Smooth muscle cell (in vitro differentiated cells): ENCODE data around the gene MYBPH. TPM values are rescaled to one million over a fixed set of nuclear protein-coding genes. Genes with fewer than 3 reads are reported as not detected.

Experiments
- DNase-seq: peaks from one replicate; lab custom pipeline; 2025; ENCODE audit not compliant: unreplicated experiment; lab: John Stamatoyannopoulos, UW
- H2AFZ ChIP-seq: fragments of 200-600 bp; sonication (generic); 2 replicates; pipeline ENCODE4 v1.6.0; 2016; ENCODE audit warnings: antibody characterized with exemption, low read depth, mild to moderate bottlenecking
- H3F3A ChIP-seq: fragments of 200-600 bp; sonication (generic); 2 replicates; pipeline ENCODE4 v1.6.0; 2017; ENCODE audit warnings: antibody characterized with exemption, low read depth
- H3K27ac ChIP-seq: fragments of 200-600 bp; sonication (generic); 2 replicates; pipeline ENCODE4 v1.5.1; 2016; ENCODE audit warnings: low read depth, mild to moderate bottlenecking
- H3K27me3 ChIP-seq: fragments of 200-600 bp; sonication (generic); 2 replicates; pipeline ENCODE4 v1.6.1; 2016; ENCODE audit warnings: low read depth, mild to moderate bottlenecking
- H3K36me3 ChIP-seq: fragments of 200-600 bp; sonication (generic); 2 replicates; pipeline ENCODE4 v1.5.1; 2016; ENCODE audit warnings: low read depth
- H3K4me1 ChIP-seq: fragments of 200-600 bp; sonication (generic); 2 replicates; pipeline ENCODE4 v1.5.1; 2016; ENCODE audit warnings: low read depth
- H3K4me2 ChIP-seq: fragments of 200-600 bp; sonication (generic); 2 replicates; pipeline ENCODE4 v1.6.0; 2016; ENCODE audit warnings: mild to moderate bottlenecking
- H3K4me3 ChIP-seq: fragments of 200-600 bp; sonication (generic); 2 replicates; pipeline ENCODE4 v1.5.1; 2016; ENCODE audit warnings: mild to moderate bottlenecking
- H3K79me2 ChIP-seq: fragments of 200-600 bp; sonication (generic); 2 replicates; pipeline ENCODE4 v1.6.0; 2016; ENCODE audit warnings: low read depth, mild to moderate bottlenecking
- H3K9ac ChIP-seq: fragments of 200-600 bp; sonication (generic); 2 replicates; pipeline ENCODE4 v1.6.0; 2016; ENCODE audit warnings: low read depth
- H3K9me3 ChIP-seq: fragments of 200-600 bp; sonication (generic); replicated peaks from 2 replicates; pipeline ENCODE4 v1.5.1; 2016; ENCODE audit warnings: low read depth
- H4K20me1 ChIP-seq: fragments of 200-600 bp; sonication (generic); 2 replicates; pipeline ENCODE4 v1.6.0; 2016; ENCODE audit warnings: low read depth
- CTCF ChIP-seq: fragments of 200-600 bp; sonication (generic); IDR thresholded peaks from 2 replicates; pipeline ENCODE4 v1.5.1; 2017; ENCODE audit warnings: borderline replicate concordance, mild to moderate bottlenecking, antibody characterized with exemption; ENCODE audit not compliant: insufficient read depth, poor library complexity, severe bottlenecking
- WGBS: methylation state at CpG from one replicate; pipeline ENCODE4 v1.1.7; 2016; ENCODE audit warnings: low lambda C conversion rate; 5-methylcytosine and 5-hydroxymethylcytosine counted together
- polyA plus RNA-seq: library from polyadenylated mRNA; unstranded; fragments of >200 nt; fragmentation: Nextera tagmentation; extraction: Ambion mirVana; gene quantifications from 2 replicates; pipeline ENCODE4 v1.2.1, GENCODE V29; 2016
- total RNA-seq: library from RNA; depleted of rRNA; stranded (reverse); fragments of >200 nt; gene quantifications from 2 replicates; pipeline ENCODE4 v1.2.3, GENCODE V29; 2014

The MYBPH gene
- total and polyA plus RNA-seq, 2 experiments from 2014 or later = 0.67 to 1.7 TPM

DNA sequence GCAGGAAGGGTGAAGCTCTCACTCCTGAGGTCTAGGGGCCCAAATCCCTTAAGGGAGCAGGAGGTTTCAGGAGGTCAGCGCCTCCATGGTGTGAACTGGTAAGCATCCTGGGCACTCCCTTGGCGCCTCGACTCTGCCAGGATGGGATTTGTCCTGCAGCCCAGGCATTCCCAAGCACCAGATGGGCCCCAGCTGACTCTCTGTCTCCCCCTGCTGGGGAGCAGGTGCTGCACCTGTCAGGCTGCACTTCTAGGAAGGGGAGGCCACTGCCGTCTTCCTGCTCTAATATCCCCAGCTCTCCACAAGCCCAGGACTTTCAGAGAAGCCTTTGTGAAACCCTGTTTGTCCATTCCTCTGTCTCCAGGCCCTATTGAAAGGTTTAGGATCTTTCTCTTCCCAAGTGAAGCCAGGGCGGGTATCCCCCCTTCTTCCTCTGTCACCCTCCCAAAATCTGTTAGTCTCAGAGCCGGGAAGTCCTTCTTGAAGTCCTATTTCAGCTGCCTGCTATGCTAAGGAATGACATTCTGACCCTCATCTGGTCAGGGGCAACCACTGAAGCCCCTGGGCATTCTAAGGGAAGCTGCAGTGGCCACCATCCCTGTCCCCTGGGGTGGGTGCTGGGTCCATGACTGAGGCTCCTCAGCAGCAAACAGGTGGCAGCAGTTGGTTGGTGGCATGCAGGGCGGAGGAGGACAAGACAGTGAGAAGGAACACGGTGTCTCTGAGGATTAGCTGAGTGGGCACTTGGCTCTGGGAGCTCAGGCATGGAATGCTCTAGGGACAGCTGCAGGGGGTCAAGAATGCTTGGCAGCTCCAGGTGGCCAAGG lies 3.2 kb downstream of the MYBPH start:
- H3K4me1 ChIP-seq = peaks cover 7% of the 10 kb centered on the region
- no peak for DNase-seq
- no peaks in the 10 kb centered on the region for H3K79me2 ChIP-seq
- H3K4me3 ChIP-seq = no peak overlapping the region
- H4K20me1 ChIP-seq = no peaks in the 10 kb centered on the region
- no peaks in the 10 kb centered on the region for H3K27me3 ChIP-seq
- TF ChIP-seq CTCF = peak; percentile 68
- no peaks in the 10 kb centered on the region for H3K9me3 ChIP-seq
- H3K36me3 ChIP-seq = no peaks in the 10 kb centered on the region
- no peak overlapping the region for H3K27ac ChIP-seq
- H3F3A ChIP-seq = peaks cover 7% of the 10 kb centered on the region
- no peak overlapping the region for H3K4me2 ChIP-seq
- 62% methylated on average over 8 of the region's 8 CpGs for WGBS
- H3K9ac ChIP-seq = no peak overlapping the region
- H2AFZ ChIP-seq = no peak overlapping the region

GRCh38 chr1:203171341-203172183 lies 4.1 kb downstream of the MYBPH start:
- H3K36me3 ChIP-seq = no peaks in the 10 kb centered on the region
- no peak for DNase-seq
- H3K9me3 ChIP-seq = no peaks in the 10 kb centered on the region
- H3K79me2 ChIP-seq = no peaks in the 10 kb centered on the region
- no peaks in the 10 kb centered on the region for H3K4me1 ChIP-seq
- H3K4me3 ChIP-seq = no peak overlapping the region
- no peak for TF ChIP-seq CTCF
- WGBS = 96% methylated on average over 22 of the region's 22 CpGs
- H4K20me1 ChIP-seq = no peaks in the 10 kb centered on the region
- no peak overlapping the region for H3K27ac ChIP-seq
- H3K9ac ChIP-seq = no peak overlapping the region
- H3K27me3 ChIP-seq = no peaks in the 10 kb centered on the region
- no peak overlapping the region for H3K4me2 ChIP-seq
- H3F3A ChIP-seq = no peaks in the 10 kb centered on the region
- no peak overlapping the region for H2AFZ ChIP-seq

DNA sequence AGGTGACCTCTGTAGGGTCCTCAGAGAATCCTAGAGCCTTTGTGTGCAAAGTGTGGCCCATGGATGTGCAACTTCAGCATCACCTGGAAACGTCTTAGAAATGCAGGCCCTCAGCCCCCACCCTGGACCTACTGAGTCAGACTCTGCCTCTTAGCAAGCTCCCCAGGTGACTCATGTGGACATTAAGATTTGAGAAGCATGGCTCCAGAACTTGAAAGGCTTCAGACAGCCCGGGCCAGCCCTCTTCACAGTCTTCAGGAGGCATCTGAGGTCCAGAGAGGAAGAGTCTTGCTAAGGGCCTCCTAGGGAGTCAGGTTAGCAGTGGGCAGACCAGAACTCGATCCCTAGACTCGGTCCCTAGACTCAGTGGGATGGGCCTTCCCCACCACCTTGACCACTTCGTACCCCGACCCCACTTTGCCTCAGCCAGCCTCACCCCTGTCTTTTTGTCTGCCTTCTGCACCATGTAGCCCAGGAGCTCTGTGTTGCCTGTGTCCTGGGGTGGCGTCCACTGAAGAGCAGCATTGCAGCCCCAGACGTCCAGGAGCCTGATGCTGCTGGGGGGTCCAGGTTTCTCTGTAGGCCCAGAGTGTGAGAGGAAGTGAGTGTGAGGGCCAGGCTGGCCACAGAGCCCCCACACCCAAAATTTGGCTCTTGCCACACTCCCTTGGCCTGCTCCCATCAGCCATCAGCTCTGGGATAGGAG lies 4.8 kb downstream of the MYBPH start:
- Histone ChIP-seq H3K4me3 (no peak overlapping the region), H3K79me2 (no peaks in the 10 kb centered on the region), H2AFZ (no peak overlapping the region), H3K9me3 (no peaks in the 10 kb centered on the region), H3K36me3 (no peaks in the 10 kb centered on the region), H4K20me1 (no peaks in the 10 kb centered on the region), H3K27me3 (no peaks in the 10 kb centered on the region), H3K27ac (no peak overlapping the region), H3K9ac (no peak overlapping the region), H3K4me1 (no peaks in the 10 kb centered on the region), H3F3A (no peaks in the 10 kb centered on the region), H3K4me2 (no peak overlapping the region)
- 91% methylated on average over 8 of the region's 8 CpGs for WGBS
- no peak for TF ChIP-seq CTCF
- no peak for DNase-seq
